Measurements from ENCODE around the gene SHC3. TPM values are rescaled to one million over a fixed set of nuclear protein-coding genes. Genes with fewer than 3 reads are reported as not detected.
"Not testable (repeated sequence)": the region's sequence is repeated elsewhere in the genome, so short reads cannot be mapped to it uniquely, and the experiment has no call there.

SHC3 gene
- total RNA-seq, 4 donors from 2014 or later = 0.51 to 3.5 (median 2.5) TPM

GRCh38 chr9:89213396-89213880 lies 34.8 kb upstream of the SHC3 start:
- H3K27me3 ChIP-seq = no peaks in the 10 kb centered on the region
- no peak overlapping the region for H3K4me3 ChIP-seq
- TF ChIP-seq, protein P1, sequence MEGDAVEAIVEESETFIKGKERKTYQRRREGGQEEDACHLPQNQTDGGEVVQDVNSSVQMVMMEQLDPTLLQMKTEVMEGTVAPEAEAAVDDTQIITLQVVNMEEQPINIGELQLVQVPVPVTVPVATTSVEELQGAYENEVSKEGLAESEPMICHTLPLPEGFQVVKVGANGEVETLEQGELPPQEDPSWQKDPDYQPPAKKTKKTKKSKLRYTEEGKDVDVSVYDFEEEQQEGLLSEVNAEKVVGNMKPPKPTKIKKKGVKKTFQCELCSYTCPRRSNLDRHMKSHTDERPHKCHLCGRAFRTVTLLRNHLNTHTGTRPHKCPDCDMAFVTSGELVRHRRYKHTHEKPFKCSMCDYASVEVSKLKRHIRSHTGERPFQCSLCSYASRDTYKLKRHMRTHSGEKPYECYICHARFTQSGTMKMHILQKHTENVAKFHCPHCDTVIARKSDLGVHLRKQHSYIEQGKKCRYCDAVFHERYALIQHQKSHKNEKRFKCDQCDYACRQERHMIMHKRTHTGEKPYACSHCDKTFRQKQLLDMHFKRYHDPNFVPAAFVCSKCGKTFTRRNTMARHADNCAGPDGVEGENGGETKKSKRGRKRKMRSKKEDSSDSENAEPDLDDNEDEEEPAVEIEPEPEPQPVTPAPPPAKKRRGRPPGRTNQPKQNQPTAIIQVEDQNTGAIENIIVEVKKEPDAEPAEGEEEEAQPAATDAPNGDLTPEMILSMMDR (IDR thresholded peaks at IDR 0.05) = no peak
- no peak for TF ChIP-seq POLR2A (IDR thresholded peaks at IDR 0.05)
- no peak for DNase-seq
- no peak overlapping the region for H3K27ac ChIP-seq
- H3K36me3 ChIP-seq = no peaks in the 10 kb centered on the region
- intact Hi-C loops (cut with DNase I; ENCODE audit: low total_unique reads) = no loop called here
- H3K4me1 ChIP-seq = no peaks in the 10 kb centered on the region
- no peaks in the 10 kb centered on the region for H3K9me3 ChIP-seq

DNA sequence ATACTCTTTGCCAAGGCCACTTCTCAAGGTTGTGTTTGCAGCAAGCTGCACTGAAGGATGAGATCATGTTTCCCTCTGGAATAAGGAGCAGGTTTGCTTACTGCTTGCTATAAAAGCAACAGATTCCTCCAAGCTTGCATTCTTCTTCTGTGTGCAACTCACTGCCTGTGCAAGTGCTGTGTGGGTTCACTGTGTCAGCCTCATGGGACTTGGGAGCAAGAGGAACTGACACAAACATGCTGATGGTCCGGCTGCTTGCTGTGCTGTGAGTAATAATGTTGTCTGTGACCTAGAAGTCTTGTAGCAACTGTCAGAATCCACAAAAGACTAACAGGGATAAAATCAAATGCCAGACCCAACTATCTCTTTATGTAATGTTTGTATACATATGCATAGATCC lies 33.6 kb upstream of the SHC3 start:
- DNase-seq = no peak
- H3K9me3 ChIP-seq = no peaks in the 10 kb centered on the region
- no peaks in the 10 kb centered on the region for H3K4me1 ChIP-seq
- H3K4me3 ChIP-seq = no peak overlapping the region
- intact Hi-C loops (cut with DNase I; ENCODE audit: low total_unique reads) = no loop called here
- no peaks in the 10 kb centered on the region for H3K27me3 ChIP-seq
- no peak for TF ChIP-seq POLR2A (IDR thresholded peaks at IDR 0.05)
- TF ChIP-seq, protein P1 (IDR thresholded peaks at IDR 0.05) = no peak
- no peak overlapping the region for H3K27ac ChIP-seq
- no peaks in the 10 kb centered on the region for H3K36me3 ChIP-seq

GRCh38 chr9:89209311-89209710 lies 30.7 kb upstream of the SHC3 start:
- H3K27ac ChIP-seq; H3K4me3 ChIP-seq; H3K36me3 ChIP-seq; H3K9me3 ChIP-seq; intact Hi-C loops (cut with DNase I; ENCODE audit: low total_unique reads); H3K27me3 ChIP-seq; H3K4me1 ChIP-seq; DNase-seq: not testable (repeated sequence)

GRCh38 chr9:89207026-89207425 lies 28.4 kb upstream of the SHC3 start:
- intact Hi-C loops (cut with DNase I; ENCODE audit: low total_unique reads) = no loop called here
- Histone ChIP-seq H3K27me3 (no peaks in the 10 kb centered on the region), H3K36me3 (no peaks in the 10 kb centered on the region), H3K9me3 (no peaks in the 10 kb centered on the region), H3K4me1 (no peaks in the 10 kb centered on the region), H3K27ac (no peak overlapping the region), H3K4me3 (no peak overlapping the region)
- DNase-seq = no peak
- no peak for TF ChIP-seq POLR2A (IDR thresholded peaks at IDR 0.05)
- TF ChIP-seq, protein P1 (IDR thresholded peaks at IDR 0.05) = no peak

DNA sequence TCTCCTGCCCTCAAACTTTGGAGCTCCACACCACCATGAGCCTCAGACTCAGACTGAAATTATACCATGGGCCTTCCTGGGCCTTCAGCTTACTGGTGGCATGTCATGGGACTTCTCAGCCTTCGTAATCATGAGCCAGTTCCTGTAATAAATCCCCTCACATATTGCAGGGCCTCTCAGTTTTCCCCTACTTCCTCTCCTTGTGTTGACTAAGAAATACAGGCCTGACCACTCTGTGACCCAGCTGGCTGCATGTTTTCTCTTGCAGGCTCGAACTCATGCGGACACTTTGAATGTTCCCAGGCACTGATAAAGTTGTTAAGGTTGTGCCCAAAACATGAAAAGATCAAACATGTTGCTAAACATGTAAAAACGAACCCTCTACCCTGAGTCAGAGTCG lies 26.2 kb upstream of the SHC3 start:
- Histone ChIP-seq H3K4me3 (no peak overlapping the region), H3K27me3 (no peaks in the 10 kb centered on the region), H3K9me3 (no peaks in the 10 kb centered on the region), H3K36me3 (no peaks in the 10 kb centered on the region), H3K4me1 (no peaks in the 10 kb centered on the region), H3K27ac (no peak overlapping the region)
- intact Hi-C loops (cut with DNase I; ENCODE audit: low total_unique reads) = no loop called here
- TF ChIP-seq, protein P1 (IDR thresholded peaks at IDR 0.05) = no peak
- no peak for DNase-seq
